MCF 10A (cell line): ENCODE results near the gene ARHGAP42. TPM values are rescaled to one million over a fixed set of nuclear protein-coding genes. Genes with fewer than 3 reads are reported as not detected.

Experiments used
- BruUV-seq: library from RNA; stranded (reverse); fragments of 400-500 nt; replicated peaks from 2 replicates; lab custom pipeline; 2021; lab: Mats Ljungman, UMichigan
- CTCF ChIA-PET: fragments of 300-600 bp; sonication (Branson Sonifier 250); formaldehyde crosslinking; extraction: SDS; loops from one replicate; lab custom pipeline; 2021; ENCODE audit warnings: antibody characterized with exemption, inconsistent platforms; lab: Yijun Ruan, JAX
- POLR2A ChIA-PET: fragments of 300-600, 350-650 bp; sonication (Branson Sonifier 250); formaldehyde crosslinking; extraction: SDS; loops from one replicate; lab custom pipeline; 2020; ENCODE audit warnings: antibody characterized with exemption, inconsistent platforms; lab: Yijun Ruan, JAX
- DNase-seq: peaks from one replicate; pipeline ENCODE4 v3.0.0-alpha.2; 2018; ENCODE audit not compliant: unreplicated experiment
- H3K27ac Mint-ChIP-seq: one replicate; pipeline ENCODE4 v1.8.0; 2022; ENCODE audit warnings: mild to moderate bottlenecking, low read depth, mixed read lengths; ENCODE audit not compliant: unreplicated experiment
- H3K27me3 Mint-ChIP-seq: one replicate; pipeline ENCODE4 v1.8.0; 2022; ENCODE audit warnings: mixed read lengths; ENCODE audit not compliant: insufficient read depth, unreplicated experiment
- H3K36me3 Mint-ChIP-seq: one replicate; pipeline ENCODE4 v1.8.0; 2022; ENCODE audit warnings: mild to moderate bottlenecking, moderate library complexity, mixed read lengths; ENCODE audit not compliant: insufficient read depth, unreplicated experiment
- H3K4me1 Mint-ChIP-seq: one replicate; pipeline ENCODE4 v1.8.0; 2022; ENCODE audit warnings: mixed read lengths; ENCODE audit not compliant: insufficient read depth, unreplicated experiment
- H3K4me3 Mint-ChIP-seq: one replicate; pipeline ENCODE4 v1.8.0; 2022; ENCODE audit warnings: mild to moderate bottlenecking, moderate library complexity, mixed read lengths; ENCODE audit not compliant: unreplicated experiment
- H3K9me3 Mint-ChIP-seq: one replicate; pipeline ENCODE4 v1.8.0; 2022; ENCODE audit warnings: mixed read lengths; ENCODE audit not compliant: unreplicated experiment
- intact Hi-C: fragments of 100-400 bp; cut with micrococcal nuclease; formaldehyde crosslinking; loops from 2 replicates; pipeline ENCODE4 v1.14.1; 2022
- total RNA-seq: library from RNA; stranded (reverse); gene quantifications from 2 replicates; pipeline ENCODE4 v1.2.3, GENCODE V29; 2022
- TF ChIP-seq, protein P1 (sequence below): fragments of 200-600 bp; IDR thresholded peaks from one replicate; pipeline ENCODE4 v1.8.0; 2022; ENCODE audit warnings: antibody characterized with exemption, mild to moderate bottlenecking; ENCODE audit not compliant: unreplicated experiment

The ARHGAP42 gene
- total RNA-seq, 1 experiment from 2014 or later, result 2.5 TPM

DNA sequence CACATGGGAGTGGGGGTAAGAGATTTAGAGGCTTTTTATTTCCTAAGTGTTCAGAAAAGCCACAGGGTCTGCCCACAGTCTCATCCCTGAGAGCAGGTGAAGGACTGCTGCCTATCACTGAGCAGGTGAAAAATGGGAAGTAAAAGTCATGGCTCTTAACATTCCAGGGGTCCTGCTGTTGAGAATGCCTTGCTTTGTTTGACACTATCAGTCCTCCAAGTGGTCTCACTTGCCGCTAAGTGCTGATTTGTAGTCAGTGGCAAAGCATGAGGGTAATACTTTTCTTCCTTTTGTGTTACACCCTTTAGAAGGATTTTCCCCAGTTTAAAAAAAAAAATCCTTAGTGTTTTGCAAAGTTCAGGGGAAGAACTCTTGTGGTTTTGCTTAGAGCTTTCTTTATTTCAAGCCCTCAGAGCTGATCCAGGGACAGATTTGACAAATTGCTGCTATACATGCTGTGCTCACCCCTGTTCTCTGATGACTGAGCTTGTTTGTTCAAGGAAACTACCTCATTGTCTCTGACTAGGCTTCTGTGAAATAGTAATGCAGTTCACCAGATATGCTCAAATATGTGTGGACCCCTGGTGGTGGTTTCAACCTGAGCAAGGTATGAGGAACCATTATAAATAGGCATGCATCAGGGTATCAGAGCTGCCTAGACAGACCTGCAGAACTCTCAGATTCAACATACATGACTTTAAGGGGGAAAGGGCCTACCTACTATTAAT lies 141.0 kb downstream of the ARHGAP42 start:
- TF ChIP-seq, protein P1, sequence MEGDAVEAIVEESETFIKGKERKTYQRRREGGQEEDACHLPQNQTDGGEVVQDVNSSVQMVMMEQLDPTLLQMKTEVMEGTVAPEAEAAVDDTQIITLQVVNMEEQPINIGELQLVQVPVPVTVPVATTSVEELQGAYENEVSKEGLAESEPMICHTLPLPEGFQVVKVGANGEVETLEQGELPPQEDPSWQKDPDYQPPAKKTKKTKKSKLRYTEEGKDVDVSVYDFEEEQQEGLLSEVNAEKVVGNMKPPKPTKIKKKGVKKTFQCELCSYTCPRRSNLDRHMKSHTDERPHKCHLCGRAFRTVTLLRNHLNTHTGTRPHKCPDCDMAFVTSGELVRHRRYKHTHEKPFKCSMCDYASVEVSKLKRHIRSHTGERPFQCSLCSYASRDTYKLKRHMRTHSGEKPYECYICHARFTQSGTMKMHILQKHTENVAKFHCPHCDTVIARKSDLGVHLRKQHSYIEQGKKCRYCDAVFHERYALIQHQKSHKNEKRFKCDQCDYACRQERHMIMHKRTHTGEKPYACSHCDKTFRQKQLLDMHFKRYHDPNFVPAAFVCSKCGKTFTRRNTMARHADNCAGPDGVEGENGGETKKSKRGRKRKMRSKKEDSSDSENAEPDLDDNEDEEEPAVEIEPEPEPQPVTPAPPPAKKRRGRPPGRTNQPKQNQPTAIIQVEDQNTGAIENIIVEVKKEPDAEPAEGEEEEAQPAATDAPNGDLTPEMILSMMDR, result no peak
- Mint-ChIP-seq H3K9me3 (no peaks in the 10 kb centered on the region), H3K4me1 (peaks cover 19% of the 10 kb centered on the region), H3K36me3 (no peaks in the 10 kb centered on the region), H3K27ac (no peak overlapping the region), H3K4me3 (no peak overlapping the region), H3K27me3 (no peaks in the 10 kb centered on the region)
- CTCF ChIA-PET, result interaction anchor here (0.6 to 6.2 kb wide), 5 partner anchors 10 to 145 kb away, joined by 3 to 32 read pairs (median 4); partner anchors contain the start of gene ARHGAP42
- no TSS peak for BruUV-seq
- DNase-seq, result peak; percentile 34
- intact Hi-C loops, result no loop called here
- POLR2A ChIA-PET, result no interaction called here

DNA sequence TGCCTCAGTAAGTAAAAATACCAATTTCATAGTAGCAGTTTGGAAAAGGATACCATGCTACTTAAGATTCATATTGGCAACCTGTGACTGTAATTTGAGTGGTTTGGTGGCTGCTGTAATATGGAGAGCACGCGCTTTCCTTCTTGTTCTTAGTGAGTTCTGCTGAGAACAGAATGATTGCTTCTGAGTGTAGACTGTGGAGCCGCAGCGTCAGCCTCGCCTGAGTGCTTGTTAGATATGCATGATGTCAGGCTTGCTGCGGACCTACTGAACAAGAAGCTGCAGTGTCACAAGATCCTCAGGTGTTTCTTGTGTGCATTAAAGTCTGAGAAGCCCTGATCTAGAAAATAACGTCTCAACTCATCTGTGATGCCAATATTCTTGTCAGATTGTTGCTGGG lies 143.2 kb downstream of the ARHGAP42 start:
- no peak overlapping the region for H3K4me3 Mint-ChIP-seq
- H3K4me1 Mint-ChIP-seq, result peaks cover 19% of the 10 kb centered on the region
- H3K27ac Mint-ChIP-seq, result no peak overlapping the region
- intact Hi-C loops, result no loop called here
- no peaks in the 10 kb centered on the region for H3K27me3 Mint-ChIP-seq
- no TSS peak for BruUV-seq
- no peak for DNase-seq
- no peaks in the 10 kb centered on the region for H3K9me3 Mint-ChIP-seq
- CTCF ChIA-PET, result interaction anchor here (6.2 kb wide), 1 partner anchor 147 kb away, joined by 32 read pairs; no protein-coding TSS in a partner anchor
- POLR2A ChIA-PET, result no interaction called here
- TF ChIP-seq, protein P1, result no peak
- H3K36me3 Mint-ChIP-seq, result no peaks in the 10 kb centered on the region

DNA sequence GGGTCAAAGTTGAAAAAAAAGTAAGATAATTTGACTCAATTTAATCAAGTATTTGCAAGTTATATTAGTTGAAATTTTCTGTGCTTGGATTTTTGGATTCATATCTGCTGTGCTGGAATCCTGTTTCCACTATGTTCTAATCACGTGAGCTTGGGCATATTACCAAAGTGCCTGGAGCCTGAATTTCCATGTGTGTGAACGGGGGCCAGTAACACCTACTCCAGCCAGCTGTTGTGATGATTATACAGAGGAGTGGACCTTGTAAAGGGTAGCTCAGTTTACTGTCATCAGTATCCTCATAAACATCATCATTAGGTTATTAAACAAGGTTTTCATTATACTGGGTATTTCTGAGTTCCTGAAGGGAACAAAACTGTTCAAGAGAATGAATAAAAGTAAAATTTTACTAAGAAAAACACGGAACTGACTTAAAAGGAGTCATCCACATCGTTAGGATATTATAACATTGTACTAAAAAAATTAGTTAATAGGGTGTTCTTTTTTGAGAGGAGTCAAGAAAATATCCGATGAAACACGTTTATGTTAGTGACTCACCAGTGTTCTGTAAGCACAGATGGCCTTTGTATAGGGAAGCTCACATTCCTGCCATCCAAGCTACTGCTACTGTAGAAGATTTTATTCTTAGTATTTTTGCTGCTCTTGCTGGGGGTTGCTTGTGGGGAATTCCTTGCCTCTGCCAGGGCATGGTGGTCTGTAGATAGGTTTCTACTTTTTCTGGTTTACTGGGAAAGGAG lies 144.1 kb downstream of the ARHGAP42 start:
- Mint-ChIP-seq H3K27me3 (no peaks in the 10 kb centered on the region), H3K4me3 (no peak overlapping the region), H3K9me3 (no peaks in the 10 kb centered on the region), H3K36me3 (no peaks in the 10 kb centered on the region), H3K27ac (no peak overlapping the region), H3K4me1 (peaks cover 19% of the 10 kb centered on the region)
- ChIA-PET POLR2A (interaction anchor here (0.7 to 1.1 kb wide), 4 partner anchors 19 to 142 kb away, joined by 3 to 4 read pairs (median 3); no protein-coding TSS in a partner anchor), CTCF (interaction anchor here (0.7 to 6.2 kb wide), 6 partner anchors 23 to 148 kb away, joined by 3 to 32 read pairs (median 4); no protein-coding TSS in a partner anchor)
- intact Hi-C loops, result no loop called here
- TF ChIP-seq, protein P1, result no peak
- BruUV-seq, result no TSS peak
- peak; percentile 52 for DNase-seq
